Measurements from ENCODE around the gene COX4I1. TPM values are rescaled to one million over a fixed set of nuclear protein-coding genes. Genes with fewer than 3 reads are reported as not detected.

Gene COX4I1
- total RNA-seq, 1 experiment from 2014 or later = 554 TPM

DNA sequence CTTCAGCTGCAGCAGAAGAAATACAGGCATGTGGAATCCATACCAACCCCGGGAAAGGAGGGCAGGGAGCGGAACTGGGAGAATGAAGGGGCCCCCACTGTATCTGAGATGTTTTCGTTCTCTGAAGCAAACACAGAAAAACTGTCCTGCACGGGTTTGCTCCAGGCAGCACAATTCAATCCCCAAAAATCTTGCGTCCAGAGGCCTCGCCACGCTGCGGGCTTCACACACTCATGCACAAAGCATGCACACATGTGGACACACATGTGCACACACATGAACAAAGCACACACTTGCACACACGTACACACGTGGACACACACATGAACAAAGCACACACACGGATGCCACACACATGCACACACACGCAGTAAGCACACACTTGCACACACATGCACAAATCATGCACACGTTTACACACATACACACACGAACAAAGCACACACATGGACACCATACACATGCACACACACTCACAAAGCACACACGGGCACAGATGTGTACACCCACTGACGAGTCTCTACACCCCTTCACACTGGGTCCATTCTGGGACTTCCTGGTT lies 27.3 kb downstream of the COX4I1 start:
- intact Hi-C loops (cut with micrococcal nuclease; ENCODE audit: unreplicated experiment) = no loop called here
- no peak overlapping the region for H3K27ac ChIP-seq (ENCODE audit: low read depth, low read length, poor library complexity, severe bottlenecking)
- H3K9me3 ChIP-seq (ENCODE audit: low read depth, low read length, poor library complexity, severe bottlenecking) = no peaks in the 10 kb centered on the region
- no peak overlapping the region for H3K4me3 ChIP-seq (ENCODE audit: low read depth, low read length, poor library complexity, severe bottlenecking)
- H3K4me1 ChIP-seq (ENCODE audit: insufficient read depth, low read length, poor library complexity, severe bottlenecking) = no peaks in the 10 kb centered on the region
- H3K36me3 ChIP-seq (ENCODE audit: insufficient read depth, low read length, poor library complexity, severe bottlenecking) = no peaks in the 10 kb centered on the region
- POLR2A ChIA-PET (ENCODE audit: low non-redundant PET) = no interaction called here
- no peak for TF ChIP-seq EZH2 (IDR thresholded peaks at IDR 0.05; ENCODE audit: borderline replicate concordance, low read depth, low read length, poor library complexity, severe bottlenecking)
- TF ChIP-seq, protein P1, sequence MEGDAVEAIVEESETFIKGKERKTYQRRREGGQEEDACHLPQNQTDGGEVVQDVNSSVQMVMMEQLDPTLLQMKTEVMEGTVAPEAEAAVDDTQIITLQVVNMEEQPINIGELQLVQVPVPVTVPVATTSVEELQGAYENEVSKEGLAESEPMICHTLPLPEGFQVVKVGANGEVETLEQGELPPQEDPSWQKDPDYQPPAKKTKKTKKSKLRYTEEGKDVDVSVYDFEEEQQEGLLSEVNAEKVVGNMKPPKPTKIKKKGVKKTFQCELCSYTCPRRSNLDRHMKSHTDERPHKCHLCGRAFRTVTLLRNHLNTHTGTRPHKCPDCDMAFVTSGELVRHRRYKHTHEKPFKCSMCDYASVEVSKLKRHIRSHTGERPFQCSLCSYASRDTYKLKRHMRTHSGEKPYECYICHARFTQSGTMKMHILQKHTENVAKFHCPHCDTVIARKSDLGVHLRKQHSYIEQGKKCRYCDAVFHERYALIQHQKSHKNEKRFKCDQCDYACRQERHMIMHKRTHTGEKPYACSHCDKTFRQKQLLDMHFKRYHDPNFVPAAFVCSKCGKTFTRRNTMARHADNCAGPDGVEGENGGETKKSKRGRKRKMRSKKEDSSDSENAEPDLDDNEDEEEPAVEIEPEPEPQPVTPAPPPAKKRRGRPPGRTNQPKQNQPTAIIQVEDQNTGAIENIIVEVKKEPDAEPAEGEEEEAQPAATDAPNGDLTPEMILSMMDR (conservative IDR thresholded peaks at IDR 0.05; ENCODE audit: low read depth, low read length) = no peak
- no TSS peak for BruUV-seq (replicated peaks)
- H3K27me3 ChIP-seq (replicated peaks; ENCODE audit: insufficient read depth, low read depth, low read length, poor library complexity) = peaks cover 34% of the 10 kb centered on the region
- CTCF ChIA-PET = no interaction called here
- no peak for DNase-seq (ENCODE audit: low spot score)

DNA sequence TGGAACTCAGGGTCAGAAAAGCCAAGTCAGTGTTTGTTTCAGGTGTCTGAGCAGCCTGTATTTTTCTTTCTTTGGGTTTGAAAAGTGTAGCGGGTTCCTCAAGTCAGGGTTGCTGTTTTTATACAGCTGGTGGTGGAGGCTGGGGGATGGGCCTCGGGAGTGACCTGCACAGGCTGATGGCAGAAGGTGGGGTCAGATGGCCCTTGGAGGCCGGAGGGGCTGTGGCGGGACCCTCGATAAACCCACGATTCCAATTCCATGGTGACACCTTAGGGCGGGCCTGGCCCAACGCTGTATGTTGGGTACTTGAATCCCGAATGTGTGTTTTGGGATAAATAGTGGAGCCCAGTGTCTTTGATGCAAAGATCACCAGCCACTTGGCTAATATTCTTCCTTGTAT lies 28.7 kb downstream of the COX4I1 start:
- no peaks in the 10 kb centered on the region for H3K9me3 ChIP-seq (ENCODE audit: low read depth, low read length, poor library complexity, severe bottlenecking)
- no peak overlapping the region for H3K27ac ChIP-seq (ENCODE audit: low read depth, low read length, poor library complexity, severe bottlenecking)
- no peak for DNase-seq (ENCODE audit: low spot score)
- POLR2A ChIA-PET (ENCODE audit: low non-redundant PET) = no interaction called here
- intact Hi-C loops (cut with micrococcal nuclease; ENCODE audit: unreplicated experiment) = no loop called here
- CTCF ChIA-PET = no interaction called here
- peaks cover 47% of the 10 kb centered on the region for H3K27me3 ChIP-seq (replicated peaks; ENCODE audit: insufficient read depth, low read depth, low read length, poor library complexity)
- no peaks in the 10 kb centered on the region for H3K36me3 ChIP-seq (ENCODE audit: insufficient read depth, low read length, poor library complexity, severe bottlenecking)
- no peaks in the 10 kb centered on the region for H3K4me1 ChIP-seq (ENCODE audit: insufficient read depth, low read length, poor library complexity, severe bottlenecking)
- BruUV-seq (replicated peaks) = no TSS peak
- TF ChIP-seq, protein P1 (conservative IDR thresholded peaks at IDR 0.05; ENCODE audit: low read depth, low read length) = no peak
- H3K4me3 ChIP-seq (ENCODE audit: low read depth, low read length, poor library complexity, severe bottlenecking) = no peak overlapping the region

DNA sequence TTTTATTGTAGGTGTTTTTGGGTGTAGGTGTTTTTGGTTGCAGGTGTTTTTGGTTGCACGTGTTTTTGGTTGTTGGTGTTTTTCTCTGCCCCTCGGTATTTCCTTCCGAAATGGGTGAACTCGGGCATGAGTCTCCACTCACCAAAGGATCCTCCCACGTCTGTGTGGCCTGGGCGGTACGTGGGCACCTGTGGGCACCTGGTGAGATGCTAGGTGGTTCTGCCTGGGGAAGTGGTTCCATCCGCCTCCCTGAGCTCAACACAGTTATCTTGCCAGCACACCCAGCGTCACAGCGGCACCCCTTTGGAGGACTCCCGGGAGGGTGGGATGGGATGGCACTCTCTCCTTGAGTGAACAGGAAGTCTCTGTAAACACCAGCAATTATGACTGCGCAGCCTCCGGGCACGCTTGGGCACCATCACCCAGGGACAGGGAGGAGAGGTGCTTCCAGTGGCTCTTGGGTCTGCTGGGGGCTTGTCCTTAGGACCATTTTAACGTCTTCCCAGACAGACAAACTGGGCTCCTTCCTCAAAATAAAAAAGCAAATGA lies 29.8 kb downstream of the COX4I1 start:
- Histone ChIP-seq H3K36me3 (ENCODE audit: insufficient read depth, low read length, poor library complexity, severe bottlenecking) (no peaks in the 10 kb centered on the region), H3K9me3 (ENCODE audit: low read depth, low read length, poor library complexity, severe bottlenecking) (no peaks in the 10 kb centered on the region), H3K4me3 (ENCODE audit: low read depth, low read length, poor library complexity, severe bottlenecking) (no peak overlapping the region), H3K27ac (ENCODE audit: low read depth, low read length, poor library complexity, severe bottlenecking) (no peak overlapping the region), H3K27me3 (replicated peaks; ENCODE audit: insufficient read depth, low read depth, low read length, poor library complexity) (peaks cover 48% of the 10 kb centered on the region), H3K4me1 (ENCODE audit: insufficient read depth, low read length, poor library complexity, severe bottlenecking) (no peaks in the 10 kb centered on the region)
- ChIA-PET CTCF (no interaction called here), POLR2A (ENCODE audit: low non-redundant PET) (no interaction called here)
- TF ChIP-seq EZH2 (IDR thresholded peaks at IDR 0.05; ENCODE audit: borderline replicate concordance, low read depth, low read length, poor library complexity, severe bottlenecking) = no peak
- TF ChIP-seq, protein P1 (conservative IDR thresholded peaks at IDR 0.05; ENCODE audit: low read depth, low read length) = no peak
- BruUV-seq (replicated peaks) = no TSS peak
- DNase-seq (ENCODE audit: low spot score) = no peak
- intact Hi-C loops (cut with micrococcal nuclease; ENCODE audit: unreplicated experiment) = no loop called here

Data from A673 (cell line).